Smooth muscle cell (in vitro differentiated cells): Measurements from ENCODE around the gene ACP6. TPM values are rescaled to one million over a fixed set of nuclear protein-coding genes. Genes with fewer than 3 reads are reported as not detected.
"Not testable (repeated sequence)": the region's sequence is repeated elsewhere in the genome, so short reads cannot be mapped to it uniquely, and the experiment has no call there.

Experiments used
- DNase-seq: peaks from one replicate; lab custom pipeline; 2025; ENCODE audit not compliant: unreplicated experiment; lab: John Stamatoyannopoulos, UW
- H2AFZ ChIP-seq: fragments of 200-600 bp; sonication (generic); 2 replicates; pipeline ENCODE4 v1.6.0; 2016; ENCODE audit warnings: antibody characterized with exemption, low read depth, mild to moderate bottlenecking
- H3F3A ChIP-seq: fragments of 200-600 bp; sonication (generic); 2 replicates; pipeline ENCODE4 v1.6.0; 2017; ENCODE audit warnings: antibody characterized with exemption, low read depth
- H3K27ac ChIP-seq: fragments of 200-600 bp; sonication (generic); 2 replicates; pipeline ENCODE4 v1.5.1; 2016; ENCODE audit warnings: low read depth, mild to moderate bottlenecking
- H3K27me3 ChIP-seq: fragments of 200-600 bp; sonication (generic); 2 replicates; pipeline ENCODE4 v1.6.1; 2016; ENCODE audit warnings: low read depth, mild to moderate bottlenecking
- H3K36me3 ChIP-seq: fragments of 200-600 bp; sonication (generic); 2 replicates; pipeline ENCODE4 v1.5.1; 2016; ENCODE audit warnings: low read depth
- H3K4me1 ChIP-seq: fragments of 200-600 bp; sonication (generic); 2 replicates; pipeline ENCODE4 v1.5.1; 2016; ENCODE audit warnings: low read depth
- H3K4me2 ChIP-seq: fragments of 200-600 bp; sonication (generic); 2 replicates; pipeline ENCODE4 v1.6.0; 2016; ENCODE audit warnings: mild to moderate bottlenecking
- H3K4me3 ChIP-seq: fragments of 200-600 bp; sonication (generic); 2 replicates; pipeline ENCODE4 v1.5.1; 2016; ENCODE audit warnings: mild to moderate bottlenecking
- H3K79me2 ChIP-seq: fragments of 200-600 bp; sonication (generic); 2 replicates; pipeline ENCODE4 v1.6.0; 2016; ENCODE audit warnings: low read depth, mild to moderate bottlenecking
- H3K9ac ChIP-seq: fragments of 200-600 bp; sonication (generic); 2 replicates; pipeline ENCODE4 v1.6.0; 2016; ENCODE audit warnings: low read depth
- H3K9me3 ChIP-seq: fragments of 200-600 bp; sonication (generic); replicated peaks from 2 replicates; pipeline ENCODE4 v1.5.1; 2016; ENCODE audit warnings: low read depth
- H4K20me1 ChIP-seq: fragments of 200-600 bp; sonication (generic); 2 replicates; pipeline ENCODE4 v1.6.0; 2016; ENCODE audit warnings: low read depth
- CTCF ChIP-seq: fragments of 200-600 bp; sonication (generic); IDR thresholded peaks from 2 replicates; pipeline ENCODE4 v1.5.1; 2017; ENCODE audit warnings: borderline replicate concordance, mild to moderate bottlenecking, antibody characterized with exemption; ENCODE audit not compliant: insufficient read depth, poor library complexity, severe bottlenecking
- WGBS: methylation state at CpG from one replicate; pipeline ENCODE4 v1.1.7; 2016; ENCODE audit warnings: low lambda C conversion rate; 5-methylcytosine and 5-hydroxymethylcytosine counted together
- polyA plus RNA-seq: library from polyadenylated mRNA; unstranded; fragments of >200 nt; fragmentation: Nextera tagmentation; extraction: Ambion mirVana; gene quantifications from 2 replicates; pipeline ENCODE4 v1.2.1, GENCODE V29; 2016
- total RNA-seq: library from RNA; depleted of rRNA; stranded (reverse); fragments of >200 nt; gene quantifications from 2 replicates; pipeline ENCODE4 v1.2.3, GENCODE V29; 2014

ACP6 gene
- total and polyA plus RNA-seq, 2 experiments from 2014 or later, result 6.4 to 11.8 TPM

GRCh38 chr1:147620543-147620942, 49.8 kb downstream of the ACP6 start:
- 99% methylated on average over 12 of the region's 12 CpGs for WGBS
- Histone ChIP-seq H3K36me3 (peaks cover 23% of the 10 kb centered on the region), H3K79me2 (no peaks in the 10 kb centered on the region), H4K20me1 (no peaks in the 10 kb centered on the region), H3K4me3 (no peak overlapping the region), H2AFZ (no peak overlapping the region), H3K27me3 (no peaks in the 10 kb centered on the region), H3K27ac (no peak overlapping the region), H3K4me1 (no peaks in the 10 kb centered on the region), H3F3A (no peaks in the 10 kb centered on the region), H3K9ac (no peak overlapping the region), H3K4me2 (no peak overlapping the region), H3K9me3 (no peaks in the 10 kb centered on the region)
- DNase-seq, result no peak
- no peak for TF ChIP-seq CTCF

- Histone ChIP-seq H3K27ac (no peak overlapping the region), H3K27me3 (no peaks in the 10 kb centered on the region), H3K36me3 (peaks cover 31% of the 10 kb centered on the region), H2AFZ (no peak overlapping the region), H3K9ac (no peak overlapping the region), H3K79me2 (no peaks in the 10 kb centered on the region), H3K9me3 (no peaks in the 10 kb centered on the region), H3F3A (no peaks in the 10 kb centered on the region), H3K4me3 (no peak overlapping the region), H3K4me1 (no peaks in the 10 kb centered on the region), H3K4me2 (no peak overlapping the region), H4K20me1 (no peaks in the 10 kb centered on the region)
- no peak for DNase-seq
- TF ChIP-seq CTCF, result no peak
- WGBS, result 100% methylated on average over 7 of the region's 7 CpGs
These were observed 50.6 kb downstream of the ACP6 start for GRCh38 chr1:147619741-147620140.

- DNase-seq, result no peak
- Histone ChIP-seq H3F3A (no peaks in the 10 kb centered on the region), H2AFZ (no peak overlapping the region), H4K20me1 (no peaks in the 10 kb centered on the region), H3K27ac (no peak overlapping the region), H3K79me2 (no peaks in the 10 kb centered on the region), H3K9me3 (no peaks in the 10 kb centered on the region), H3K9ac (no peak overlapping the region), H3K4me3 (no peak overlapping the region), H3K27me3 (no peaks in the 10 kb centered on the region), H3K4me2 (no peak overlapping the region), H3K4me1 (no peaks in the 10 kb centered on the region), H3K36me3 (peaks cover 32% of the 10 kb centered on the region)
- TF ChIP-seq CTCF, result no peak
- 99% methylated on average over 8 of the region's 8 CpGs for WGBS
These were observed 51.6 kb downstream of the ACP6 start for GRCh38 chr1:147618771-147619170.

- Histone ChIP-seq H3K4me1 (no peaks in the 10 kb centered on the region), H3K9me3 (no peaks in the 10 kb centered on the region), H4K20me1 (no peaks in the 10 kb centered on the region), H3K36me3 (peaks cover 32% of the 10 kb centered on the region), H3K4me2 (no peak overlapping the region), H3K4me3 (no peak overlapping the region), H3K27me3 (no peaks in the 10 kb centered on the region), H3F3A (no peaks in the 10 kb centered on the region), H3K9ac (no peak overlapping the region), H3K27ac (no peak overlapping the region), H3K79me2 (no peaks in the 10 kb centered on the region), H2AFZ (no peak overlapping the region)
- DNase-seq, result no peak
- WGBS, result 77% methylated on average over 4 of the region's 4 CpGs
- TF ChIP-seq CTCF, result no peak
These were observed 52.2 kb downstream of the ACP6 start for GRCh38 chr1:147618077-147618569.

GRCh38 chr1:147614966-147615365, 55.4 kb downstream of the ACP6 start:
- H3K27me3 ChIP-seq, H4K20me1 ChIP-seq, H3K9ac ChIP-seq, DNase-seq, H3K9me3 ChIP-seq, H3K79me2 ChIP-seq, H3K27ac ChIP-seq, H3F3A ChIP-seq, H3K4me2 ChIP-seq, H2AFZ ChIP-seq, H3K4me3 ChIP-seq, H3K4me1 ChIP-seq: not testable (repeated sequence)
- WGBS, result 100% methylated on average over 4 of the region's 4 CpGs
- H3K36me3 ChIP-seq, result peaks cover 32% of the 10 kb centered on the region
